Middle frontal gyrus (tissue), 1 donor: ENCODE data around the gene TRPM1.

Experiments
- DNase-seq: peaks from one replicate; pipeline ENCODE4 v3.0.0-alpha.2; 2015; ENCODE audit warnings: low spot score; ENCODE audit errors: extremely low spot score

TRPM1 gene

GRCh38 chr15:31101262-31102038 is at the start of gene TRPM1:
TSS of gene TRPM1 (minus strand) at chr15:31101725. CDS start at chr15:31081355, 20,370 bp downstream.
- DNase-seq = no peak

- no peak for DNase-seq
Measured at GRCh38 chr15:31150732-31151231, 49.3 kb upstream of the TRPM1 start.

- no peak for DNase-seq
Measured at GRCh38 chr15:31149987-31150386, 48.5 kb upstream of the TRPM1 start.

- DNase-seq = no peak
Measured at GRCh38 chr15:31149088-31149505, 47.6 kb upstream of the TRPM1 start.

GRCh38 chr15:31148297-31149087 is 47.0 kb upstream of the TRPM1 start:
- DNase-seq = no peak

- no peak for DNase-seq
Measured at GRCh38 chr15:31147944-31148296, 46.4 kb upstream of the TRPM1 start.

GRCh38 chr15:31147456-31147855 is 45.9 kb upstream of the TRPM1 start:
- no peak for DNase-seq

GRCh38 chr15:31145271-31145911 is 43.9 kb upstream of the TRPM1 start:
- no peak for DNase-seq

GRCh38 chr15:31141792-31142191 is 40.3 kb upstream of the TRPM1 start:
- no peak for DNase-seq

GRCh38 chr15:31136607-31137328 is 35.2 kb upstream of the TRPM1 start:
- no peak for DNase-seq

GRCh38 chr15:31136016-31136415 is 34.5 kb upstream of the TRPM1 start:
- DNase-seq = no peak

- DNase-seq = no peak
Measured at GRCh38 chr15:31135523-31135922, 34.0 kb upstream of the TRPM1 start.

- no peak for DNase-seq
Measured at GRCh38 chr15:31133890-31134289, 32.4 kb upstream of the TRPM1 start.

- no peak for DNase-seq
Measured at GRCh38 chr15:31131853-31132375, 30.4 kb upstream of the TRPM1 start.

GRCh38 chr15:31130576-31131237 is 29.2 kb upstream of the TRPM1 start:
- DNase-seq = no peak

GRCh38 chr15:31129769-31130303 is 28.3 kb upstream of the TRPM1 start:
- no peak for DNase-seq

GRCh38 chr15:31128919-31129768 is 27.6 kb upstream of the TRPM1 start:
- peak; percentile 18 for DNase-seq

GRCh38 chr15:31128477-31128876 is 27.0 kb upstream of the TRPM1 start:
- DNase-seq = no peak

- DNase-seq = no peak
Measured at GRCh38 chr15:31127596-31128261, 26.2 kb upstream of the TRPM1 start.
